Ovary (tissue), 9 donors: Measurements from ENCODE around the gene TTLL12. TPM values are rescaled to one million over a fixed set of nuclear protein-coding genes. Genes with fewer than 3 reads are reported as not detected.

ENCODE experiments used
- DNase-seq, 5 donors: peaks; one replicate each; pipeline ENCODE4 v3.0.0-alpha.2; 2019 to 2020
- H3K27ac ChIP-seq, 2 donors: fragments of 200-600 bp; one replicate each; pipeline versions ENCODE4 v1.5.1 to v1.8.0; 2019 to 2022
- H3K27me3 ChIP-seq: fragments of 200-600 bp; one replicate; pipeline ENCODE4 v1.8.0; 2022
- H3K36me3 ChIP-seq: fragments of 200-600 bp; sonication (generic); one replicate; pipeline ENCODE4 v1.5.1; 2019
- H3K4me1 ChIP-seq: one replicate; pipeline ENCODE4 v1.8.1; 2013; ENCODE audit warnings: mild to moderate bottlenecking, moderate library complexity; ENCODE audit not compliant: insufficient read depth
- H3K4me3 ChIP-seq: fragments of 200-600 bp; sonication (generic); one replicate; pipeline ENCODE4 v1.5.1; 2017
- H3K9me3 ChIP-seq, 2 donors: fragments of 200-600 bp in 1 of 2; sonication (generic) in 1 of 2; one replicate each; pipeline versions ENCODE4 v1.5.1 to v1.8.1; 2013 to 2019; ENCODE audit warnings: mild to moderate bottlenecking in 1 of 2, moderate library complexity in 1 of 2
- CTCF ChIP-seq, 3 donors: fragments of 450-650 bp in 2 of 3; fragments of 200-600 bp in 1 of 3; IDR thresholded peaks; one replicate each; pipeline versions ENCODE4 v1.5.1 to v1.8.0; 2016 to 2022; ENCODE audit warnings: antibody characterized with exemption in 3 of 3, mild to moderate bottlenecking in 1 of 3
- EP300 ChIP-seq: sonication (generic); formaldehyde crosslinking; IDR thresholded peaks from one replicate; pipeline ENCODE4 v1.6.1; 2017; ENCODE audit warnings: antibody characterized with exemption
- POLR2A ChIP-seq: fragments of 450-650 bp; IDR thresholded peaks from one replicate; pipeline ENCODE4 v1.6.1; 2017; ENCODE audit warnings: antibody characterized with exemption, mild to moderate bottlenecking, moderate library complexity
- WGBS, 3 donors: extraction: QIAGEN DNeasy Blood & Tissue Kit in 1 of 3; methylation state at CpG; one replicate each; pipeline versions ENCODE4 v1.1.5 to v1.1.7; 2013 to 2017; 5-methylcytosine and 5-hydroxymethylcytosine counted together
- intact Hi-C, 4 donors: fragments of 100-400 bp; cut with DNase I; formaldehyde crosslinking; loops; one replicate each; pipeline versions ENCODE4 v1.11.0 to v1.15.1; 2022 to 2023
- polyA plus RNA-seq, 2 donors: library from polyadenylated mRNA; stranded (reverse); fragments of 200-250 nt in 1 of 2; fragments of 350-450 nt in 1 of 2; fragmentation: Illumina TruSeq in 1 of 2; extraction: RNeasy Lipid Tissue Mini Kit (QIAGEN cat#74804) in 1 of 2; gene quantifications; one replicate each; pipeline ENCODE4 v1.2.3, GENCODE V29; 2013 to 2014
- total RNA-seq, 7 donors: library from RNA; depleted of rRNA in 2 of 7; stranded (reverse); fragments of >200 nt in 2 of 7; fragmentation: NEBNext Ultra II Directional in 3 of 7; extraction: Animal tissue kit (Norgen Biotek cat#: 25700) in 3 of 7; gene quantifications; one replicate each; pipeline versions ENCODE4 v1.1.0 to v1.2.4, GENCODE V29; 2016 to 2023
- donor health status: DM: no; HTN: no; CAD: no; lungs with moderate emphysema.
- donor health status: DM: no; HTN: no; CAD: no.
- donor health status: Bipolar disorder and iron deficiency.
- donor health status: DM: yes; HTN: yes; CAD: no.
- donor health status: DM: no; HTN: no; CAD: no.
- donor health status: DM: yes; HTN: yes; CAD: no.

Gene TTLL12
- total and polyA plus RNA-seq, 9 donors: 5.8 to 68.4 (median 41.1) TPM

- Histone ChIP-seq H3K9me3 (no peaks in the 10 kb centered on the region), H3K4me1 (peaks cover 13% of the 10 kb centered on the region), H3K27me3 (no peaks in the 10 kb centered on the region), H3K27ac (no peak overlapping the region), H3K36me3 (no peaks in the 10 kb centered on the region), H3K4me3 (no peak overlapping the region)
- WGBS, 3 donors: 84 to 88% (median 86%) methylated on average over 19 of the region's 19 CpGs
- intact Hi-C loops: no loop called here
- DNase-seq: no peak
- no peak for TF ChIP-seq POLR2A
- no peak for TF ChIP-seq CTCF (IDR thresholded peaks at IDR 0.05)
- no peak for TF ChIP-seq EP300
Measured at GRCh38 chr22:43167001-43167589, 19.8 kb downstream of the TTLL12 start.

- Histone ChIP-seq H3K27ac (no peak overlapping the region), H3K27me3 (no peaks in the 10 kb centered on the region), H3K4me3 (no peak overlapping the region), H3K9me3 (no peaks in the 10 kb centered on the region), H3K4me1 (peaks cover 13% of the 10 kb centered on the region), H3K36me3 (no peaks in the 10 kb centered on the region)
- DNase-seq: no peak
- WGBS, 3 donors: 89 to 92% (median 89%) methylated on average over 23 of the region's 23 CpGs
- intact Hi-C loops: no loop called here
- TF ChIP-seq CTCF (IDR thresholded peaks at IDR 0.05): no peak
- no peak for TF ChIP-seq POLR2A
- no peak for TF ChIP-seq EP300
Measured at GRCh38 chr22:43166132-43166930, 20.6 kb downstream of the TTLL12 start.

GRCh38 chr22:43164636-43165035, 22.3 kb downstream of the TTLL12 start:
- Histone ChIP-seq H3K36me3 (no peaks in the 10 kb centered on the region), H3K27ac (no peak overlapping the region), H3K27me3 (no peaks in the 10 kb centered on the region), H3K9me3 (no peaks in the 10 kb centered on the region), H3K4me3 (no peak overlapping the region), H3K4me1 (peaks cover 13% of the 10 kb centered on the region)
- intact Hi-C loops: no loop called here
- DNase-seq: peak in 1 of 5 donors; percentile 37
- TF ChIP-seq POLR2A: no peak
- TF ChIP-seq CTCF (IDR thresholded peaks at IDR 0.05): no peak
- no peak for TF ChIP-seq EP300
- WGBS, 3 donors: 26 to 54% (median 44%) methylated on average over 16 of the region's 16 CpGs

GRCh38 chr22:43163241-43163795, 23.6 kb downstream of the TTLL12 start:
- Histone ChIP-seq H3K27me3 (no peaks in the 10 kb centered on the region), H3K9me3 (no peaks in the 10 kb centered on the region), H3K27ac (peak overlapping the region; percentile 51 to 56), H3K36me3 (no peaks in the 10 kb centered on the region), H3K4me3 (no peak overlapping the region), H3K4me1 (peaks cover 13% of the 10 kb centered on the region)
- DNase-seq: no peak
- intact Hi-C loops: no loop called here
- 55 to 68% (median 62%) methylated on average over 18 of the region's 18 CpGs for WGBS, 3 donors
- TF ChIP-seq EP300 (no peak), CTCF (IDR thresholded peaks at IDR 0.05) (no peak), POLR2A (no peak)
